T follicular helper cell (primary cell): ENCODE measurements around the gene EYA3.

Experiments used
- DNase-seq: peaks from one replicate; pipeline ENCODE4 v3.0.0-alpha.2; 2020; ENCODE audit warnings: low read depth

The EYA3 gene

DNA sequence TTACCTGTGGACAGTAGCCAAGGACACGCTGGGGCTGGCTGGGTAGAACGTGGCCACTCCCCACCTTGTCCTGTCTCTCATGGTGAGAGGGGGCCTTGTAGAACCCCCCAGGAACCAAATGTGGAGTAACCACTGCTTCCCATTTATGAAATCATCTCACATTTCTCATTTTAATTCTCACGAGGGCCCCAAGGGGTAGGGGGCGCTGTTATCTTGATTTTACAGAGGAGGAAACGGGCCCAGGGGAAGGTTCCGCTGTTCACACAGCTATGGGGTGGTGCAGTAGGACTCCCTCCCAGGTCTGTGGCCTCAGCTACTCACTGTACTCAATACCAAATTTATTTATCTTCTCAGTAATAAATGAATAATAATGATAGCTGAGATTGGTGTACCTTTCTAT is 148.1 kb downstream of the EYA3 start:
- DNase-seq: peak; percentile 61

DNA sequence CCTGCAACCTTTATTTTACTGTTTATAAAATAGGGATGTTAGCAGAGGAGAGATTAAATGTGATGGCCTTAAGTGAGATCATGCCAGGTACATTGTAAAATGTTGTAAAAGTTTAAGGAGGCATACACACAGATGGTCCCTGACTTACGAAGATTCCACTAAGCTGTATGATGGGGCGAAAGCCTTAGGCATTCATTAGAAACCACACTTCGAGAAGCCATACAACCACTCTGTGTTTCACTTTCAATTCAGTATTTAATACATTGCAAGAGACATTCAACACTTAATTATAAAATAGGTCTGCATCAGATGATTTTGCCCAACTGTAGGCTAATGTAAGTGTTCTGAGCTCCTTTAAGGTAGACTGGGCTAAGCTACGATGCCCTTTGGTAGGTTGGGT is 149.9 kb downstream of the EYA3 start:
- DNase-seq: no peak

DNA sequence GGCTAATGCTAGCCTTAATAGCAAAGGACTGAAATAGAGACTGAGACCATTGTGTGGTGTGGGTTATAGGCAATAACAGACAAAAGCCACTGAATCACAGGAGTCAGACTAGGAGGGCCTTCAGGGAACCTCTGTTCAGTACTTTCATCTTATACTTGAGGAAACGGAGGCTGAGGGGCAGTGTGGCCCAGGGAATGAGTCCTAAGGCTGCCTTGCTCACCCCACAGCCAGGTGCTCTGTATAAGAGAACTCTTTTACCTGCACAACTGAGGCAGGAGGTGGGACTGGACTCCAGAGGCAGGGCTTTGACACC is 150.9 kb downstream of the EYA3 start:
- no peak for DNase-seq

DNA sequence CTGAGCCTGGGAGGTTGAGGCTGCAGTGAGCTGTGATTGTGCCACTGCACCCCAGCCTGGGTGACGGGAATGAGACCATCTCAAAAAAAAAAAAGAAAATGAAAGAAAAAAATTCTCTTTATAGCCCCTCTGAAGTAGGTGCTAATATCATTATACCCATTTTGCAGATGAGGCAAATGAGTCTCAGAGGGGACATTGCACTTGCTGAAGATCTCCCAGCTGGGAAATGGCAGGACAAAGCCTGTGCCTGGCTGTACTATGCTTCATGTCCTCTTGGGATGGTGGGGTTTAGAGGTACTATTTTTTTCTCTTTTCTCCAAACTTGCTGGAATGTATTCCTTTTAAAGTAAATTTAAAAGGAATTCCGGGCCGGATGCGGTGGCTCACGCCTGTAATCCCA is 152.0 kb downstream of the EYA3 start:
- no peak for DNase-seq

DNA sequence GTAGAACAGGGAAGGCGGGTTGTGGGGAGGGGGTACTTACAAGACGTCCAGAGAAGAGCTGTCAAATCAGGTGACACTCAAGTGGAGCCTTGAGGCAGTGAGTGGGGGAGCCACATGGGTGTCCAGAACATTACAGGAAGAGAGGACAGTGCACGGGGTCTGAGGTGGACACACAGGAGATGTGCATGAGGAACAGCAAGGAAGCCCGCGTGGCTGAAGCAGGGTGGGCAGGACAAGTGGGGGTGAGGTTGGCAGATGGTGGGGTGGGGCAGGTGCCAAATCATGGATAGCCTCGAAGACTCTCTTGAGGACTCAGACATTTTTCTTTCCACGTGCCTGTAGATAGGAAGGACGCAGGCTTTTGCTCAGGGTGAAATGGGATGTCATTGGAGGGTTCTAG is 152.7 kb downstream of the EYA3 start:
- no peak for DNase-seq

DNA sequence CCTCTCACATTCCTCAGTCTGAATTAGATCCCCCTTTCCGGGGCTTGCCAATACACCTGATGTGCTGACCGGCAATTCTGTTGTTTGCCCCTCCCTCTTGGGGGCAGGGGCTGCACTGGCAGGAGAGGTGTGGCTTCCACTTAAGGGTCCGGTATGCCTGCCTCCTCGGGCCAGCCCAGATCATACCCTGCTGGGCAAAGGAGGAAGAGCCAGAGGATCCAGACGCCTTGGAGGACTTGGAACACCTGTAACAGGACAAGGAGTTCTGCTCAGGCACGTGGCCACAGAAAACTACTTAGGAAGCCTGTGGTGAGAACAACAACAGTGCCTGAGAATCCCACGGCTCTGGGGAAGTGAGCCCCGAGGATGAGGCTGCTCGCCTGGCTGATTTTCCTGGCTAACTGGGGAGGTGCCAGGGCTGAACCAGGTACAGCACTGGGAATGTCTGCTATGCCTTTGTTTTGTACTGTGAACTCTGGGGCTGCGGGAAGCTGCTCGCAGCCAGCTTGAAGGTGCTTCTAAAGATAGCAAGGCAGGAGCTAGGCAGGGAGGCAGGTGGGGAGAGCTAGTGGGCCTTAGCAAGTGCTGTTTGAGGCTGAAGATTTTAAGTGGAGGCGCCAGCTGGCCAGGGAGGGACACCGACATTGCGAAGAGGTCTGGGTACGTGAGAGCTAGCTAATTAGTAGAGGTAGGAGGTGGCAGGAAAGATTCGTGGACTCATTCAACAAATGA is 153.4 kb downstream of the EYA3 start, which contains the start of gene SMPDL3B:
TSS of gene SMPDL3B (plus strand) at position 183 of the 732 bp plus-strand sequence. CDS start at position 367, 184 bp downstream.
- DNase-seq: no peak

DNA sequence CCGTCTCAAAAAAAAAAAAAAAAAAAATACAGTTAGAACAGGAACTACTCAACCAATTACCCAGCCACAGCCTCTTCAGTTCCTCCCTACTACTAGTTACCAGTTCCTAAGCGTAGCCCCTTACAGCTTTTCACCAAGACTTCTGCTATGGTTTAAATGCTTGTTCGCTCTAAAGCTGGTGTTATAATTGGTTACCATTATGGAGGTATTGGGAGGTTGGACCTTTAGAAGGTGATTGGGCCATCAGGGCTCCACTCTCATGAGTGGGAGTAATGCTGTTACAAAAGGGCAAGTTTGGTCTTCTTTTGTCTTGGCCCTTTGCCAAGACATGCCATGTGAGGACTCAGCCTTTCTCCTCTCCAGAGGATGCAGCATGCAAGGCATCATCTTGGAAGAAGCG is 156.7 kb downstream of the EYA3 start:
- no peak for DNase-seq

DNA sequence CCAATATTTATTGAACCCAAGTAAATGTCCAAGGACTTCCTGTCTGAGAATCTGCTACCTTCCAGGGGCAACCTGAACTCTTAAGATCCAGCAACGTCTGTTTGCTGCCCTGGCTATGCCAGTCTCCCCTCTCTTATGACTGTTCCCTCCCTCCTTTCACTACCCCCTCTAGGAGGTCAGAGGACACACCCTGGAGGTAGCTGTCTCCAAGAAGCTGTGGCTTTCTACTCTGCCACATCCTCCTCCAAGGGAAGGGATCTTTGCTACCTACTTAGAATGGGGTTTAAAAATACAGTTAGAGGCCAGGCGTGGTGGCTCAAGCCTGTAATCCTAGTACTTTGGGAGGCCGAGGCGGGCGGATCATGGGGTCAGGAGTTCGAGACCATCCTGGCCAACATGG is 157.2 kb downstream of the EYA3 start:
- DNase-seq: no peak

DNA sequence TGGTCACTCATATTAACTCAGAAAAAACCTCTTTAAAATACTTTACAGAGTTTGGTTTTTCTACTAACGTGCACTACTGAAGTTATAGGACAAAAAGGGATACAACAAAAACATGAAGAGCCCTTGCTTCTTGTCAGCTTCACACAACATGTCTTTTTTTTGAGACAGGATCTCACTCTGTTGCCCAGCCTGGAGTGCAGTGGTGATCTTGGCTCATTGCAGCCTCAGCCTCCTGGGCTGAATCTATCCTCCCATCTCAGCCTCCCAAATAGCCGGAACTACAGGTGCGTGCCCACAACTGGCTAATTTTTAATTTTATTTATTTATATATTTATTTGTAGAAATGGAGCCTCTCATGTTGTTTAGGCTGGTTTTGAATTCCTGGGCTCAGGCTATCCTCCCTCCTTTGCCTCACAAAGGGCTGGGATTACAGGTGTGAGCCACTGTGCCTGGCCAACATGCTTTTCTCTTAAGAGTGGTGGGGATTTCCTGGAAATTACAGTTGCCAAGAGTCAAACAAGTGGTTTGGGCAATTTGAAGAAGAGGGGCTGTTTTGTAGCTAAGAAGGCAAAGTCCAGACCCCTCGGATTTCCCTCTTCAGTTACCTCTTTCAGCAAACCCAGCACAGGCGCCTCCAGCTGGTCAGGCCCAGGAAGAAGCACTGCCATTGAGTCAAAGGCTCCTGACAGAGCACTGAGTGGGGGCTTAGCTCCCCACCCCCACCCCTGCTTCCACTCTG is 160.0 kb downstream of the EYA3 start:
- DNase-seq: no peak

DNA sequence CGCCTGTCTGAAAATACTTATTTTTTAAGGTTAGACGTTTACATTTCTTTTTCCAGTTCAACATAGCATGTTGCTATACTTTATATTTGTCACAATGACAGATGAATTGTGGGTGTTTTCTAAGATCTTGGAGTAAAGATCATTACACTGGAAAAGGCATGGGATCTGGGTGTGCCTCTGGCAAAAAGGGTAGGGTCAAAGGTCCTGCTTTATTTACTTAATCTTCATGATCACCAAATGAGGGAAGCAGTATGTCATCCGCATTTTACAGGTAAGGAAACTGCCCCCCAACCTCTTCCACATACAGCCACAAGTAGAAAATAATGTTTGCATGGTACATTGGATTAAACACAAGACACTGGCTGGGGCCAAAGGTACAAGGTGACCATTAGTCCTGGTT is 166.1 kb downstream of the EYA3 start:
- DNase-seq: no peak
